Heart left ventricle (tissue), 16 donors: ENCODE measurements around the gene MAP3K20. TPM values are rescaled to one million over a fixed set of nuclear protein-coding genes. Genes with fewer than 3 reads are reported as not detected.

Source experiments
- ATAC-seq, 4 donors: fragments of 200-7000 bp; cut with Tn5 transposase; one replicate each; pipeline ENCODE4 v1.9.1; 2020 to 2022; ENCODE audit warnings: moderate library complexity in 4 of 4, mild to moderate bottlenecking in 3 of 4, moderate number of reproducible peaks in 1 of 4
- DNase-seq, 5 donors: peaks; one replicate each; pipeline ENCODE4 v3.0.0-alpha.2; 2020
- H3K27ac ChIP-seq, 12 donors: fragments of 200-600 bp; sonication (generic) in 4 of 12; one replicate each; pipeline versions ENCODE4 v1.5.0 to v1.8.0; 2016 to 2022; ENCODE audit warnings: mild to moderate bottlenecking in 2 of 12
- H3K27me3 ChIP-seq, 9 donors: fragments of 200-600 bp; sonication (generic) in 2 of 9; one replicate each; pipeline versions ENCODE4 v1.5.1 to v1.8.0; 2016 to 2022; ENCODE audit warnings: mild to moderate bottlenecking in 3 of 9
- H3K36me3 ChIP-seq, 9 donors: fragments of 200-600 bp; sonication (generic) in 2 of 9; one replicate each; pipeline versions ENCODE4 v1.5.0 to v1.8.0; 2018 to 2022; ENCODE audit warnings: mild to moderate bottlenecking in 2 of 9
- H3K4me1 ChIP-seq, 12 donors: fragments of 200-600 bp; sonication (generic) in 4 of 12; one replicate each; pipeline versions ENCODE4 v1.5.0 to v1.8.0; 2016 to 2022; ENCODE audit warnings: mild to moderate bottlenecking in 3 of 12
- H3K4me3 ChIP-seq, 12 donors: fragments of 200-600 bp; sonication (generic) in 4 of 12; one replicate each; pipeline versions ENCODE4 v1.5.0 to v1.8.0; 2017 to 2022; ENCODE audit warnings: mild to moderate bottlenecking in 9 of 12, moderate library complexity in 4 of 12
- H3K9me3 ChIP-seq, 12 donors: fragments of 200-600 bp; sonication (generic) in 4 of 12; one replicate each; pipeline versions ENCODE4 v1.5.0 to v1.8.0; 2016 to 2022; ENCODE audit warnings: mild to moderate bottlenecking in 1 of 12
- CTCF ChIP-seq, 12 donors: fragments of 200-600 bp; sonication (generic) in 4 of 12; IDR thresholded peaks; one replicate each; pipeline versions ENCODE4 v1.5.0 to v1.8.0; 2018 to 2022; ENCODE audit warnings: antibody characterized with exemption in 12 of 12, mild to moderate bottlenecking in 5 of 12
- POLR2A ChIP-seq, 2 donors: fragments of 450-650 bp; IDR thresholded peaks; one replicate each; pipeline ENCODE4 v1.6.1; 2017; ENCODE audit warnings: antibody characterized with exemption in 2 of 2, mild to moderate bottlenecking in 2 of 2, moderate library complexity in 2 of 2
- WGBS, 4 donors: extraction: QIAGEN DNeasy Blood & Tissue Kit in 2 of 4; methylation state at CpG; one replicate each; pipeline versions ENCODE4 v1.1.5 to v1.1.7; 2013 to 2018; 5-methylcytosine and 5-hydroxymethylcytosine counted together
- intact Hi-C, 10 donors: fragments of 100-400 bp; cut with DNase I; formaldehyde crosslinking; loops; one replicate each; pipeline versions ENCODE4 v1.11.1 to v1.14.2; 2022
- polyA plus RNA-seq, 2 donors: library from polyadenylated mRNA; stranded (reverse); fragments of 200-250 nt; gene quantifications; one replicate each; pipeline ENCODE4 v1.2.3, GENCODE V29; 2013
- total RNA-seq, 9 donors: library from RNA; depleted of rRNA in 2 of 9; stranded (reverse); fragments of >200 nt in 2 of 9; fragmentation: NEBNext Ultra II Directional in 3 of 9; extraction: Animal tissue kit (Norgen Biotek cat#: 25700) in 3 of 9; gene quantifications; one replicate each; pipeline versions ENCODE4 v1.1.0 to v1.2.4, GENCODE V29; 2016 to 2023
- donor health status: ischemic (EF 13 %, LVEDD 7.1; RV severe dilation, severe dysfunction).
- donor health status: healthy with polysubstance abuse.
- donor health status: DM: no; HTN: yes; CAD: no.
- donor health status: DM: no; HTN: no; CAD: no.
- donor health status: ischemic (EF 25% LVEDD 6.9; RV normal size, moderate dysfunction).
- donor health status: ischemic (EF 25% LVEDD 5.7; RV mildly dilated, moderate dysfunction).
- donor health status: healthy.
- donor health status: DM: yes; HTN: yes; CAD: no.
- donor health status: ischemic (EF 35%, LVEDD 5.7; RV mildly dilated, moderate dysfunction).
- donor health status: nonischemic (EF 11% LVEDD 7.7; RV severe dilation, severe dysfunction).
- donor health status: DM: yes; HTN: yes; CAD: no.
- donor health status: PGD.
- donor health status: ischemic (EF 29% LVEDD 5.4; RV normal size, mild dysfunction).
- donor health status: nonischemic (EF 23%, LVEDD 6.1; RV moderate dilation, normal function).

Gene MAP3K20
- total and polyA plus RNA-seq, 11 donors = 98.6 to 487 (median 355) TPM

- intact Hi-C loops = no loop called here
- no peaks in the 10 kb centered on the region for H3K9me3 ChIP-seq
- no peak for DNase-seq
- H3K27ac ChIP-seq = no peak overlapping the region
- H3K27me3 ChIP-seq = no peaks in the 10 kb centered on the region
- H3K36me3 ChIP-seq = no peaks in the 10 kb centered on the region
- WGBS, 4 donors = 77 to 89% (median 82%) methylated on average over 2 of the region's 2 CpGs
- ATAC-seq = no peak
- peaks cover 0 to 36% (median 20%) of the 10 kb centered on the region in 12 donors for H3K4me1 ChIP-seq
- no peak for TF ChIP-seq POLR2A (IDR thresholded peaks at IDR 0.05)
- TF ChIP-seq CTCF (IDR thresholded peaks at IDR 0.05) = no peak
- no peak overlapping the region for H3K4me3 ChIP-seq
Measured at GRCh38 chr2:173045181-173045580, 30.5 kb upstream of the MAP3K20 start.

- Histone ChIP-seq H3K9me3 (no peaks in the 10 kb centered on the region), H3K36me3 (peaks cover 0 to 7% (median 0%) of the 10 kb centered on the region in 9 donors), H3K4me1 (peaks cover 0 to 41% (median 15%) of the 10 kb centered on the region in 12 donors), H3K27me3 (no peaks in the 10 kb centered on the region), H3K27ac (peak overlapping the region in 11 of 12 donors; percentile 35 to 72 (median 53)), H3K4me3 (no peak overlapping the region)
- DNase-seq (no peak), ATAC-seq (peak in 2 of 4 donors; percentile 6 to 38)
- TF ChIP-seq POLR2A (IDR thresholded peaks at IDR 0.05) = no peak
- TF ChIP-seq CTCF (IDR thresholded peaks at IDR 0.05) = no peak
- intact Hi-C loops = no loop called here
- 83 to 91% (median 88%) methylated on average over 3 of the region's 3 CpGs for WGBS, 4 donors
Measured at GRCh38 chr2:173048522-173048896, 27.1 kb upstream of the MAP3K20 start.

GRCh38 chr2:173048897-173049661 lies 26.6 kb upstream of the MAP3K20 start:
- DNase-seq (peak; percentile 44 to 82 (median 67)), ATAC-seq (peak; percentile 72 to 93 (median 91))
- H3K36me3 ChIP-seq = peaks cover 0 to 7% (median 0%) of the 10 kb centered on the region in 9 donors
- 47 to 54% (median 49%) methylated on average over 4 of the region's 4 CpGs for WGBS, 4 donors
- intact Hi-C loops = no loop called here
- H3K27me3 ChIP-seq = no peaks in the 10 kb centered on the region
- H3K4me3 ChIP-seq = no peak overlapping the region
- peaks cover 0 to 35% (median 13%) of the 10 kb centered on the region in 12 donors for H3K4me1 ChIP-seq
- H3K27ac ChIP-seq = peak overlapping the region in 11 of 12 donors; percentile 35 to 73 (median 60)
- TF ChIP-seq CTCF (IDR thresholded peaks at IDR 0.05) = no peak
- no peak for TF ChIP-seq POLR2A (IDR thresholded peaks at IDR 0.05)
- H3K9me3 ChIP-seq = no peaks in the 10 kb centered on the region

- peaks cover 0 to 35% (median 13%) of the 10 kb centered on the region in 12 donors for H3K4me1 ChIP-seq
- H3K27me3 ChIP-seq = no peaks in the 10 kb centered on the region
- H3K4me3 ChIP-seq = no peak overlapping the region
- H3K27ac ChIP-seq = peak overlapping the region in 11 of 12 donors; percentile 35 to 73 (median 60)
- no peak for DNase-seq
- no peaks in the 10 kb centered on the region for H3K9me3 ChIP-seq
- ATAC-seq = no peak
- no peak for TF ChIP-seq POLR2A (IDR thresholded peaks at IDR 0.05)
- TF ChIP-seq CTCF (IDR thresholded peaks at IDR 0.05) = no peak
- H3K36me3 ChIP-seq = peaks cover 0 to 7% (median 0%) of the 10 kb centered on the region in 9 donors
- intact Hi-C loops = no loop called here
- WGBS, 4 donors = 94 to 95% (median 94%) methylated on average over 3 of the region's 3 CpGs
Measured at GRCh38 chr2:173049831-173050230, 25.8 kb upstream of the MAP3K20 start.
